Measurements from ENCODE around the gene HOXC12. TPM values are rescaled to one million over a fixed set of nuclear protein-coding genes. Genes with fewer than 3 reads are reported as not detected.

The HOXC12 gene, protein sequence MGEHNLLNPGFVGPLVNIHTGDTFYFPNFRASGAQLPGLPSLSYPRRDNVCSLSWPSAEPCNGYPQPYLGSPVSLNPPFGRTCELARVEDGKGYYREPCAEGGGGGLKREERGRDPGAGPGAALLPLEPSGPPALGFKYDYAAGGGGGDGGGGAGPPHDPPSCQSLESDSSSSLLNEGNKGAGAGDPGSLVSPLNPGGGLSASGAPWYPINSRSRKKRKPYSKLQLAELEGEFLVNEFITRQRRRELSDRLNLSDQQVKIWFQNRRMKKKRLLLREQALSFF
- total RNA-seq (2014; rRNA removed; shearing (Covaris generic)) = 2.6 and 2.8 TPM in 2 replicates

GRCh38 chr12:53954694-53955035 is at the start of gene HOXC12:
Gene HOXC12 (plus strand): TSS chr12:53954903. CDS start chr12:53954930, 27 bp downstream.

GRCh38 chr12:53938326-53939140 is 16.2 kb upstream of the HOXC12 start, which contains the start of gene HOXC13:
Gene HOXC13 (plus strand): TSS chr12:53938831. CDS start chr12:53938907, 76 bp downstream.

DNA sequence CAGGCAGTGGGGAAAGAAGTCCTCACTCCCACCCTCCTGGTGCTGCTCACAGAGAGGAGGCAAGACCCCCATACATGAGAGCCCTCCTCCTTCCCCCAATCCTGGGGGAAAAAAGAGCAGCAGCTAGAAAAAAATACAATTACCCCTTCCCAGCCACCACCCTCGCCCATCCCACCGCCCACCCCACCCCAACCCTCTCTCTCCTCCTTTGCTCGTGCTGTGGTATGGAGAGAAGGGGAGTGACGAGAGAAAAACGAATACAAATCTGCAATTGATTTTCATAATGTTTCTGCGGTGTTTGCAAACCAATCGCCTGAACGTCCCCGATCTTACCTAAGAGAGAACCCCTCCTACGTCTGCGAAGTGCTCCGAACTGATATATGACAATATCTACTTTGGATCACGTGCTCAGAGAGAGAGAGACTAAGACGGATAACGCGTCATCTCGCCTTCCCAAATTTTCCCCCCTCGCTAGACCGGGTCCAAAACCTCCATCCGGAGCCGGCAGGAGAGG is 18.1 kb downstream of the HOXC12 start, which contains the start of gene HOXC11:
TSS of gene HOXC11 (plus strand) at position 405 of the 514 bp plus-strand sequence. CDS start 116 bp downstream, outside the sequence.

DNA sequence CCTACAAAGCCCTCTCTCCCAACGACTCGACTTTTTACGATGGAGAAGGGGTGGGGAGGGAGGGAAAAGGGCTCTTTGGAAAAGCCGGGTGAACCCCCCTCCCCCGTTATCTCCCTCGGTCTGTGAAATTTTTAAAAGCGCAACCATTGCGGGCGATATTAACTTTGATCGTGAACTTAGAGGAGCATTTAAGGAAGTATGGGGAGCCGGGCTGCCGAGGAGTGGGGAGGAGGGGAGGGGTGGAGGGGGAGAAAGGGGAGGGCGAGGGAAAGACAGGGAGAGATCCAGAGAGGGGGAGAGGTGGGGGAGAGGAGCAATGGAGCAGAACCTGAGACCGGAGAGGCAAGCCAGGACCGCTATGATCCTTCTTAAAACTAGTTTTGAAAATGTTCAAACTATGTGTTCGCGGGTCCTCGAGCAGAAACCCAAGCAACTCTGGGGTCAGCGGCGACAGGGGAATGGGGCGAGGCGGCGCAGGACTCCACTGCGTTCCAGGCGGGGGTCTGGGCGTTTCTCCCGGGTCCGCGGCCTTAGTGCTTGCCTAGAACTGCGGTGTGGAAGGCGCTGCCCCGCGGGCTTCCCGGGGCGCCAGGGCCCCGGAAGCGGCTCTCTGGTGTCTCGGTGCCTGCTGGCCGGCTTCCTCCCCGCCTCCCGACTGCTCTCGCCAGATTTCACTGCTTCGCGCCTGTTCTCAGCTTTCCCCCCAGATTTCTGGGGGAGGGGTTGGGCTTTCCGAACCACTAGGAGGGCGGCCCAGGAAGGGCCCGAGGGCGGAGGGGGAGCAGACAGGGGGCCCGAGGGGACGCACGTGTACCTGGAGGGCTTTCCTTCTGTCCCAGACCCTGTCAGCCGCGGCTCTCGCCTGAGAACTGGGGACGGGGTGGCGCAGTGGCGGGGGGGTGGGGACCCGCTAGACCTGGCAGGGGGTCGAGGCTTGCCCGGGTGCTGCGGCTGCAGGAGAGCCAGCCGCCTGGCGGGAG is 19.7 kb downstream of the HOXC12 start, which contains the start of gene HOTAIR:
TSS of gene HOTAIR (minus strand) at position 871 of the 980 bp plus-strand sequence.

DNA sequence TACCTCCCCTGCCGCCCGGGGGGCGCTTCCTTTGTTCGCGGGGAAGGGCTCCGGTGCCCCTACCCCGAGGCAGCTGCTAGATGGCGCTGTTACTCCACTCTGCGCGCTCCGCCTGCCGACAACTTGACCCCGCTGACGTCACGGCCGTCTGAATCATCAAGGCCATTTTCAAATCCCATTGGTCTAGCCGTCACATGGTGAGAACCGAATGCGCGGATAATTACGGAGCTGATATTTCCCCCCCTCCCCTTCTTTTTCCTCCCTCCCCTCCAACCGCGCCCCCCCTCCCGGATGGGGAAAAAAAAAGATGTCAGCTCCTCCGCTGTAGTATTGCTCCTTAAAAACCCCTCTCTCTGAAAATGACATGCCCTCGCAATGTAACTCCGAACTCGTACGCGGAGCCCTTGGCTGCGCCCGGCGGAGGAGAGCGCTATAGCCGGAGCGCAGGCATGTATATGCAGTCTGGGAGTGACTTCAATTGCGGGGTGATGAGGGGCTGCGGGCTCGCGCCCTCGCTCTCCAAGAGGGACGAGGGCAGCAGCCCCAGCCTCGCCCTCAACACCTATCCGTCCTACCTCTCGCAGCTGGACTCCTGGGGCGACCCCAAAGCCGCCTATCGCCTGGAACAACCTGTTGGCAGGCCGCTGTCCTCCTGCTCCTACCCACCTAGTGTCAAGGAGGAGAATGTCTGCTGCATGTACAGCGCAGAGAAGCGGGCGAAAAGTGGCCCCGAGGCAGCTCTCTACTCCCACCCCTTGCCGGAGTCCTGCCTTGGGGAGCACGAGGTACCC is 30.4 kb downstream of the HOXC12 start, which contains the start of gene HOXC10:
TSS of gene HOXC10 (plus strand) at position 246 of the 791 bp plus-strand sequence. CDS start at position 360, 114 bp downstream.

DNA sequence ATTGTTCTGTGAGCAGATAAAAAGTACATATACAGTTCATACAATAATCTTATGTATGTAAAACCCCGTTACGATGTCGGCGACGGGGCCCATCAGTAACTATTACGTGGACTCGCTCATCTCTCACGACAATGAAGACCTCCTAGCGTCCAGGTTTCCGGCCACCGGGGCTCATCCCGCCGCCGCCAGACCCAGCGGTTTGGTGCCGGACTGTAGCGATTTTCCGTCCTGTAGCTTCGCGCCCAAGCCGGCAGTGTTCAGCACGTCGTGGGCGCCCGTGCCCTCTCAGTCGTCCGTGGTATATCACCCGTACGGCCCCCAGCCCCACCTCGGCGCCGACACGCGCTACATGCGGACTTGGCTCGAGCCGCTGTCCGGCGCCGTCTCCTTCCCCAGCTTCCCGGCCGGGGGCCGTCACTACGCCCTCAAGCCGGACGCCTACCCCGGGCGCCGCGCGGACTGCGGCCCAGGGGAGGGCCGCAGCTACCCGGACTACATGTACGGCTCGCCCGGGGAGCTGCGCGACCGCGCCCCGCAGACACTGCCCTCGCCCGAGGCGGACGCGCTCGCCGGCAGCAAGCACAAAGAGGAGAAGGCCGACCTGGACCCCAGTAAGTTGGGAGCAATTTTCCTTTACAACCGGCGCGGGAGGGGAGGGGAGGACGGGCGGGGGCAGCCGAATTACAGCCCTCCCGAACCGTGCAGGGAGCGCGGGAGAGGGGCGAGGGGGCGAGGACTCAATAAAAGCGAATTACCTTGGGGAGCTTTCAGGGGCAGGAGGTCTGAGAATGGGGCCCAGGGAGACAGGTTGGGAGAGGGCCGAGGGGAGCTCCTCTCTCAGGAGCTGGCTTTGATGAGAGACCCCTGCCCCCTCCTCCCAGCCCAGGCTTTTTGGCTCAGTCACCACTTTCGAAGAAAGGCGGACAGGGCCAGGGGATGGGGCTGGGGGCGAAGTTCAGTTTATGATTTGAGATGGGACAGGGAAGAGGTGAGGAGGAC is 45.7 kb downstream of the HOXC12 start, which contains the start of gene HOXC9:
TSS of gene HOXC9 (plus strand) at position 46 of the 999 bp plus-strand sequence. CDS start at position 74, 28 bp downstream.

Small RNA genes within 50 kb of the gene (small RNA-seq; reads per million reads assigned to genes)
- gene AC012531.3 (not detected), gene AC012531.4 (not detected), gene MIR196A2 (3.6 reads per million, percentile 81 among the genes with 10 or more reads in this experiment), gene RF01905 (not detected), gene RF01906 (not detected)

Other genes with a start within 250 kb of the HOXC12 start
- gene CALCOCO1, start 227.5 kb upstream of the HOXC12 start, total RNA-seq (2014; rRNA removed; shearing (Covaris generic)) = 43.5 and 47.8 TPM in 2 replicates
- not detected in 2 replicates for gene CISTR, start 202.9 kb upstream of the HOXC12 start, total RNA-seq (2014; rRNA removed; shearing (Covaris generic))
- 5.1 and 6.0 TPM in 2 replicates for gene HOXC13, start 16.1 kb upstream of the HOXC12 start, total RNA-seq (2014; rRNA removed; shearing (Covaris generic))
- 3.2 and 4.2 TPM in 2 replicates for gene HOXC11, start 18.2 kb downstream of the HOXC12 start, total RNA-seq (2014; rRNA removed; shearing (Covaris generic))
- 0.50 and 1.7 TPM in 2 replicates for gene HOTAIR, start 20.1 kb downstream of the HOXC12 start, total RNA-seq (2014; rRNA removed; shearing (Covaris generic))
- gene HOXC10, start 30.2 kb downstream of the HOXC12 start, total RNA-seq (2014; rRNA removed; shearing (Covaris generic)) = 13.2 and 15.5 TPM in 2 replicates
- gene HOXC9, start 45.3 kb downstream of the HOXC12 start, total RNA-seq (2014; rRNA removed; shearing (Covaris generic)) = 8.4 and 11.2 TPM in 2 replicates
- gene HOXC8, start 54.1 kb downstream of the HOXC12 start, total RNA-seq (2014; rRNA removed; shearing (Covaris generic)) = 3.8 and 4.5 TPM in 2 replicates
- gene HOXC6, start 73.5 kb downstream of the HOXC12 start, total RNA-seq (2014; rRNA removed; shearing (Covaris generic)) = 2.7 and 3.7 TPM in 2 replicates
- 0.19 and 0.58 TPM in 2 replicates for gene HOXC5, start 78.1 kb downstream of the HOXC12 start, total RNA-seq (2014; rRNA removed; shearing (Covaris generic))
- gene HOXC4, start 98.9 kb downstream of the HOXC12 start, total RNA-seq (2014; rRNA removed; shearing (Covaris generic)) = 2.3 and 4.3 TPM in 2 replicates
- 85.1 and 86.0 TPM in 2 replicates for gene SMUG1, start 234.1 kb downstream of the HOXC12 start, total RNA-seq (2014; rRNA removed; shearing (Covaris generic))

Measured in A375 (cell line).